ENCODE measurements around the gene ANXA2. TPM values are rescaled to one million over a fixed set of nuclear protein-coding genes. Genes with fewer than 3 reads are reported as not detected.

ANXA2 gene
- total and polyA plus RNA-seq, 10 of the 15 experiments (the other 5 are each of a cell fraction or from before 2014, with no cell fraction given), result 135 to 540 (median 281) TPM

DNA sequence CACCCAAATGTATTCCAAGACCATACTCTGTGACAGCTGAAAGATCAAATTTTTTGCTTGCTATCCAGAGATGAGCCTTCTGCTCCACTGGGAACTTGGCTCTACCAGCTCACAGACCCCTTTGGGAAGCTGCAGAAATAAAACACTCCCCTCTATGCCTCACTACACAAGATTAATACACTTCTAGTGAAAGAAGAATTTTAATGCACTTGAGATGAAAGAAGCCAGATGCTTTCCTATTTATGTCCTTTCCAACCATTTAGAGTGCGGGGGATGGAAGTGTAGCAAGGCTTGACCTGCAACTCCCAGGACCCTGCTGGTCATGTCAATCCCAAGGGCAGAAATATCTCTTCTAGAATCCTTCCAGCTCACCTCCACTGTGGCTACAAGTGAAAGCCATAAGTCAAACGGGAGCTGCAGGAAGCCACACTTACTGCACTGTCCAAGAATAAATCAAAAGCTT lies 34.7 kb downstream of the ANXA2 start:
- BruUV-seq (replicated peaks), result no TSS peak
- no peaks in the 10 kb centered on the region for H3K4me1 ChIP-seq (ENCODE audit: control insufficient read depth, insufficient read depth, low read length)
- H3K4me2 ChIP-seq (ENCODE audit: control insufficient read depth, insufficient read depth), result no peak overlapping the region
- intact Hi-C loops (cut with micrococcal nuclease; ENCODE audit: unreplicated experiment) (loop anchor here (5.0 kb wide), 1 partner anchor 79 kb away; no protein-coding TSS in a partner anchor), in situ Hi-C loops (cut with MboI) (loop anchor here (5.0 to 25.0 kb wide), 2 partner anchors 149 to 1474 kb away; no protein-coding TSS in a partner anchor)
- POLR2A ChIA-PET, result no interaction called here
- no peak overlapping the region for H3K27ac ChIP-seq (ENCODE audit: control insufficient read depth, insufficient read depth)
- 50% methylated on average over 2 of the region's 2 CpGs for WGBS (ENCODE audit: insufficient coverage, insufficient replicate concordance, low lambda C conversion rate, missing lambda C conversion rate)
- peaks cover 2 to 17% of the 10 kb centered on the region in 2 experiments; a peak in 3 of 4 replicates for H3K36me3 ChIP-seq (ENCODE audit: control insufficient read depth in 2 of 2, insufficient read depth in 2 of 2, low read length in 1 of 2)
- H3K9me3 ChIP-seq (replicated peaks; ENCODE audit: control insufficient read depth, insufficient read depth, low read length), result no peaks in the 10 kb centered on the region
- no peaks in the 10 kb centered on the region for H3K79me2 ChIP-seq (ENCODE audit: control insufficient read depth, insufficient read depth, low read length)
- no peak for ATAC-seq
- H2AFZ ChIP-seq (ENCODE audit: control insufficient read depth, low read depth, low read length), result no peak overlapping the region
- CTCF ChIA-PET, result interaction anchor here (0.8 to 7.0 kb wide), 8 partner anchors 14 to 554 kb away, joined by 3 to 74 read pairs (median 4); no protein-coding TSS in a partner anchor
- FAIRE-seq, result no peak
- H3K4me3 ChIP-seq, result no peak overlapping the region
- RAD21 ChIA-PET (ENCODE audit: unreplicated experiment), result interaction anchor here (1.0 to 1.6 kb wide), 4 partner anchors 31 to 158 kb away, joined by 3 to 7 read pairs (median 3); no protein-coding TSS in a partner anchor
- SMC1A ChIA-PET (ENCODE audit: uncharacterized antibody, unreplicated experiment), result interaction anchor here (0.7 to 2.2 kb wide), 8 partner anchors 11 to 556 kb away, joined by 3 to 14 read pairs (median 4); no protein-coding TSS in a partner anchor
- DNase-seq (ENCODE audit: low read depth, low spot score), result no peak
- H4K20me1 ChIP-seq (ENCODE audit: control insufficient read depth, insufficient read depth), result no peaks in the 10 kb centered on the region
- H3K27me3 ChIP-seq (replicated peaks in 1 of 2; ENCODE audit: control insufficient read depth in 2 of 2, insufficient read depth in 2 of 2, low read length in 1 of 2), result no peaks in the 10 kb centered on the region
- no peak overlapping the region for H3K9ac ChIP-seq (ENCODE audit: control insufficient read depth, insufficient read depth, low read length)
- TF ChIP-seq GATAD2B (conservative IDR thresholded peaks at IDR 0.05; ENCODE audit: low read depth) (no peak), ZNF207 (IDR thresholded peaks at IDR 0.05; ENCODE audit: borderline replicate concordance) (no peak), ZNF274 (IDR thresholded peaks at IDR 0.05; ENCODE audit: insufficient read depth, insufficient read length) (no peak), IKZF2 (IDR thresholded peaks at IDR 0.05) (no peak), SREBF1 (IDR thresholded peaks at IDR 0.05; ENCODE audit: low read length) (no peak)
- TF ChIP-seq, protein P1, sequence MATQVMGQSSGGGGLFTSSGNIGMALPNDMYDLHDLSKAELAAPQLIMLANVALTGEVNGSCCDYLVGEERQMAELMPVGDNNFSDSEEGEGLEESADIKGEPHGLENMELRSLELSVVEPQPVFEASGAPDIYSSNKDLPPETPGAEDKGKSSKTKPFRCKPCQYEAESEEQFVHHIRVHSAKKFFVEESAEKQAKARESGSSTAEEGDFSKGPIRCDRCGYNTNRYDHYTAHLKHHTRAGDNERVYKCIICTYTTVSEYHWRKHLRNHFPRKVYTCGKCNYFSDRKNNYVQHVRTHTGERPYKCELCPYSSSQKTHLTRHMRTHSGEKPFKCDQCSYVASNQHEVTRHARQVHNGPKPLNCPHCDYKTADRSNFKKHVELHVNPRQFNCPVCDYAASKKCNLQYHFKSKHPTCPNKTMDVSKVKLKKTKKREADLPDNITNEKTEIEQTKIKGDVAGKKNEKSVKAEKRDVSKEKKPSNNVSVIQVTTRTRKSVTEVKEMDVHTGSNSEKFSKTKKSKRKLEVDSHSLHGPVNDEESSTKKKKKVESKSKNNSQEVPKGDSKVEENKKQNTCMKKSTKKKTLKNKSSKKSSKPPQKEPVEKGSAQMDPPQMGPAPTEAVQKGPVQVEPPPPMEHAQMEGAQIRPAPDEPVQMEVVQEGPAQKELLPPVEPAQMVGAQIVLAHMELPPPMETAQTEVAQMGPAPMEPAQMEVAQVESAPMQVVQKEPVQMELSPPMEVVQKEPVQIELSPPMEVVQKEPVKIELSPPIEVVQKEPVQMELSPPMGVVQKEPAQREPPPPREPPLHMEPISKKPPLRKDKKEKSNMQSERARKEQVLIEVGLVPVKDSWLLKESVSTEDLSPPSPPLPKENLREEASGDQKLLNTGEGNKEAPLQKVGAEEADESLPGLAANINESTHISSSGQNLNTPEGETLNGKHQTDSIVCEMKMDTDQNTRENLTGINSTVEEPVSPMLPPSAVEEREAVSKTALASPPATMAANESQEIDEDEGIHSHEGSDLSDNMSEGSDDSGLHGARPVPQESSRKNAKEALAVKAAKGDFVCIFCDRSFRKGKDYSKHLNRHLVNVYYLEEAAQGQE (IDR thresholded peaks at IDR 0.05; ENCODE audit: low read depth, low read length), result no peak
- TF ChIP-seq, protein P2, sequence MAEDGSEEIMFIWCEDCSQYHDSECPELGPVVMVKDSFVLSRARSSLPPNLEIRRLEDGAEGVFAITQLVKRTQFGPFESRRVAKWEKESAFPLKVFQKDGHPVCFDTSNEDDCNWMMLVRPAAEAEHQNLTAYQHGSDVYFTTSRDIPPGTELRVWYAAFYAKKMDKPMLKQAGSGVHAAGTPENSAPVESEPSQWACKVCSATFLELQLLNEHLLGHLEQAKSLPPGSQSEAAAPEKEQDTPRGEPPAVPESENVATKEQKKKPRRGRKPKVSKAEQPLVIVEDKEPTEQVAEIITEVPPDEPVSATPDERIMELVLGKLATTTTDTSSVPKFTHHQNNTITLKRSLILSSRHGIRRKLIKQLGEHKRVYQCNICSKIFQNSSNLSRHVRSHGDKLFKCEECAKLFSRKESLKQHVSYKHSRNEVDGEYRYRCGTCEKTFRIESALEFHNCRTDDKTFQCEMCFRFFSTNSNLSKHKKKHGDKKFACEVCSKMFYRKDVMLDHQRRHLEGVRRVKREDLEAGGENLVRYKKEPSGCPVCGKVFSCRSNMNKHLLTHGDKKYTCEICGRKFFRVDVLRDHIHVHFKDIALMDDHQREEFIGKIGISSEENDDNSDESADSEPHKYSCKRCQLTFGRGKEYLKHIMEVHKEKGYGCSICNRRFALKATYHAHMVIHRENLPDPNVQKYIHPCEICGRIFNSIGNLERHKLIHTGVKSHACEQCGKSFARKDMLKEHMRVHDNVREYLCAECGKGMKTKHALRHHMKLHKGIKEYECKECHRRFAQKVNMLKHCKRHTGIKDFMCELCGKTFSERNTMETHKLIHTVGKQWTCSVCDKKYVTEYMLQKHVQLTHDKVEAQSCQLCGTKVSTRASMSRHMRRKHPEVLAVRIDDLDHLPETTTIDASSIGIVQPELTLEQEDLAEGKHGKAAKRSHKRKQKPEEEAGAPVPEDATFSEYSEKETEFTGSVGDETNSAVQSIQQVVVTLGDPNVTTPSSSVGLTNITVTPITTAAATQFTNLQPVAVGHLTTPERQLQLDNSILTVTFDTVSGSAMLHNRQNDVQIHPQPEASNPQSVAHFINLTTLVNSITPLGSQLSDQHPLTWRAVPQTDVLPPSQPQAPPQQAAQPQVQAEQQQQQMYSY (CRISPR knock-in tag; IDR thresholded peaks at IDR 0.05), result no peak
- TF ChIP-seq, protein P3, sequence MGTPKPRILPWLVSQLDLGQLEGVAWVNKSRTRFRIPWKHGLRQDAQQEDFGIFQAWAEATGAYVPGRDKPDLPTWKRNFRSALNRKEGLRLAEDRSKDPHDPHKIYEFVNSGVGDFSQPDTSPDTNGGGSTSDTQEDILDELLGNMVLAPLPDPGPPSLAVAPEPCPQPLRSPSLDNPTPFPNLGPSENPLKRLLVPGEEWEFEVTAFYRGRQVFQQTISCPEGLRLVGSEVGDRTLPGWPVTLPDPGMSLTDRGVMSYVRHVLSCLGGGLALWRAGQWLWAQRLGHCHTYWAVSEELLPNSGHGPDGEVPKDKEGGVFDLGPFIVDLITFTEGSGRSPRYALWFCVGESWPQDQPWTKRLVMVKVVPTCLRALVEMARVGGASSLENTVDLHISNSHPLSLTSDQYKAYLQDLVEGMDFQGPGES (IDR thresholded peaks at IDR 0.05), result no peak
- TF ChIP-seq, protein P4, sequence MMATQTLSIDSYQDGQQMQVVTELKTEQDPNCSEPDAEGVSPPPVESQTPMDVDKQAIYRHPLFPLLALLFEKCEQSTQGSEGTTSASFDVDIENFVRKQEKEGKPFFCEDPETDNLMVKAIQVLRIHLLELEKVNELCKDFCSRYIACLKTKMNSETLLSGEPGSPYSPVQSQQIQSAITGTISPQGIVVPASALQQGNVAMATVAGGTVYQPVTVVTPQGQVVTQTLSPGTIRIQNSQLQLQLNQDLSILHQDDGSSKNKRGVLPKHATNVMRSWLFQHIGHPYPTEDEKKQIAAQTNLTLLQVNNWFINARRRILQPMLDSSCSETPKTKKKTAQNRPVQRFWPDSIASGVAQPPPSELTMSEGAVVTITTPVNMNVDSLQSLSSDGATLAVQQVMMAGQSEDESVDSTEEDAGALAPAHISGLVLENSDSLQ (IDR thresholded peaks at IDR 0.05), result no peak
- TF ChIP-seq, protein P5, sequence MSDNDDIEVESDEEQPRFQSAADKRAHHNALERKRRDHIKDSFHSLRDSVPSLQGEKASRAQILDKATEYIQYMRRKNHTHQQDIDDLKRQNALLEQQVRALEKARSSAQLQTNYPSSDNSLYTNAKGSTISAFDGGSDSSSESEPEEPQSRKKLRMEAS (IDR thresholded peaks at IDR 0.05; ENCODE audit: low read depth, low read length), result no peak
